GM12878 (cell line): ENCODE measurements around the gene ETNK2. TPM values are rescaled to one million over a fixed set of nuclear protein-coding genes. Genes with fewer than 3 reads are reported as not detected.

ENCODE experiments used
- BCL11A ChIP-seq: IDR thresholded peaks from 2 replicates; pipeline ENCODE4 v1.6.1; 2011; ENCODE audit warnings: low read depth, low read length
- ESRRA ChIP-seq: IDR thresholded peaks from 2 replicates; pipeline ENCODE4 v1.6.1; 2012; ENCODE audit warnings: mild to moderate bottlenecking, low read length, improper control_type of control experiment
- IRF4 ChIP-seq: IDR thresholded peaks from 2 replicates; pipeline ENCODE4 v1.6.1; 2011; ENCODE audit warnings: low read depth, low read length
- MTA2 ChIP-seq: fragments of 450-650 bp; IDR thresholded peaks from 2 replicates; pipeline ENCODE4 v1.6.1; 2016; ENCODE audit warnings: low read depth, mild to moderate bottlenecking, moderate library complexity
- PAX8 ChIP-seq: fragments of 450-650 bp; IDR thresholded peaks from 2 replicates; pipeline ENCODE4 v1.6.1; 2017; ENCODE audit warnings: mild to moderate bottlenecking, moderate library complexity
- RUNX3 ChIP-seq: IDR thresholded peaks from 2 replicates; pipeline ENCODE4 v1.6.1; 2012; ENCODE audit warnings: low read length, inconsistent platforms
- SIN3A ChIP-seq: IDR thresholded peaks from 2 replicates; pipeline ENCODE4 v1.6.1; 2012; ENCODE audit warnings: low read depth, low read length, improper control_type of control experiment
- TCF3 ChIP-seq: IDR thresholded peaks from 2 replicates; pipeline ENCODE4 v1.6.1; 2012; ENCODE audit warnings: low read depth, mild to moderate bottlenecking, low read length, borderline replicate concordance; ENCODE audit not compliant: insufficient read depth
- WRNIP1 ChIP-seq: IDR thresholded peaks from 2 replicates; pipeline ENCODE4 v1.6.1; 2011; ENCODE audit warnings: low read depth, low read length, improper control_type of control experiment, borderline replicate concordance
- polyA plus RNA-seq, 11 experiments: library from polyadenylated mRNA; depleted of rRNA in 4 of 11; unstranded in 6 of 11; stranded (reverse) in 5 of 11; fragments of >200 nt; fragmentation: Nextera tagmentation in 4 of 11; fragmentation: Illumina TruSeq in 1 of 11; extraction: Ambion mirVana in 4 of 11; extraction: Trizol in 1 of 11; gene quantifications; 1 replicate in 1 of 11; 2 replicates in 10 of 11; pipeline versions ENCODE4 v1.2.1 to v1.2.3, GENCODE V29; 2011 to 2016; ENCODE audit warnings: inconsistent platforms in 2 of 11, missing spikeins in 2 of 11, low read depth in 1 of 11
- total RNA-seq, 4 experiments: library from RNA; depleted of rRNA in 3 of 4; stranded (reverse); fragments of >200 nt in 3 of 4; fragmentation: Illumina TruSeq in 1 of 4; extraction: Trizol in 1 of 4; gene quantifications; 2 replicates each; pipeline versions ENCODE4 v1.2.1 to v1.2.3, GENCODE V29; 2013 to 2021
- TF ChIP-seq, protein P1 (sequence below): fragments of 450-650 bp; IDR thresholded peaks from 2 replicates; pipeline ENCODE4 v1.6.1; 2017; ENCODE audit warnings: mild to moderate bottlenecking, moderate library complexity

ETNK2 gene
- total and polyA plus RNA-seq, 10 of the 15 experiments (the other 5 are each of a cell fraction or from before 2014, with no cell fraction given) = 0.14 TPM; not detected in 9

DNA sequence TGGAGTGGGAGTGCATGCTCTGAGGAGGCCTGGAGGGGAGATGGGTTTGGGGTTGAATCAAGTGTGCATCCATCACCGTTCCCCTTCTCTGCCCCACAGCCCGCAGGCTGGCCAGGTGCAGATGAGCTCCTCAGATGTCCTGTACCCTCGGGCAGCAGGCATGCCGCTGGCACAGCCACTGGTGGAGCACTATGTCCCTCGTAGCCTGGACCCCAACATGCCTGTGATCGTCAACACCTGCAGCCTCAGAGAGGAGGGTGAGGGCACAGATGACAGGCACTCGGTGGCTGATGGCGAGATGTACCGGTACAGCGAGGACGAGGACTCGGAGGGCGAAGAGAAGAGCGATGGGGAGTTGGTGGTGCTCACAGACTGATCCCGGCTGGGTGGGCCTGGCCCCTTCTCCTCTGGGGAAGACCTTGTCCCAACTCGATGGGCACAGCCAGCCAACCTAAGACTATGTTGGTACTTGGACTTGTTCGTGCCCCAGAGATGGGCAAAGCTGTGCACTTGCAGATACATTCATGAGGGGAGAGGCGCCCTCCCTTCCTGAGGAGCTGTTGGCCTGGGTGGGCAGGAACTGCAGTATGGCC lies 26.0 kb downstream of the ETNK2 start (continued):
- no peak for TF ChIP-seq BCL11A
- no peak for TF ChIP-seq SIN3A
- TF ChIP-seq, protein P1, sequence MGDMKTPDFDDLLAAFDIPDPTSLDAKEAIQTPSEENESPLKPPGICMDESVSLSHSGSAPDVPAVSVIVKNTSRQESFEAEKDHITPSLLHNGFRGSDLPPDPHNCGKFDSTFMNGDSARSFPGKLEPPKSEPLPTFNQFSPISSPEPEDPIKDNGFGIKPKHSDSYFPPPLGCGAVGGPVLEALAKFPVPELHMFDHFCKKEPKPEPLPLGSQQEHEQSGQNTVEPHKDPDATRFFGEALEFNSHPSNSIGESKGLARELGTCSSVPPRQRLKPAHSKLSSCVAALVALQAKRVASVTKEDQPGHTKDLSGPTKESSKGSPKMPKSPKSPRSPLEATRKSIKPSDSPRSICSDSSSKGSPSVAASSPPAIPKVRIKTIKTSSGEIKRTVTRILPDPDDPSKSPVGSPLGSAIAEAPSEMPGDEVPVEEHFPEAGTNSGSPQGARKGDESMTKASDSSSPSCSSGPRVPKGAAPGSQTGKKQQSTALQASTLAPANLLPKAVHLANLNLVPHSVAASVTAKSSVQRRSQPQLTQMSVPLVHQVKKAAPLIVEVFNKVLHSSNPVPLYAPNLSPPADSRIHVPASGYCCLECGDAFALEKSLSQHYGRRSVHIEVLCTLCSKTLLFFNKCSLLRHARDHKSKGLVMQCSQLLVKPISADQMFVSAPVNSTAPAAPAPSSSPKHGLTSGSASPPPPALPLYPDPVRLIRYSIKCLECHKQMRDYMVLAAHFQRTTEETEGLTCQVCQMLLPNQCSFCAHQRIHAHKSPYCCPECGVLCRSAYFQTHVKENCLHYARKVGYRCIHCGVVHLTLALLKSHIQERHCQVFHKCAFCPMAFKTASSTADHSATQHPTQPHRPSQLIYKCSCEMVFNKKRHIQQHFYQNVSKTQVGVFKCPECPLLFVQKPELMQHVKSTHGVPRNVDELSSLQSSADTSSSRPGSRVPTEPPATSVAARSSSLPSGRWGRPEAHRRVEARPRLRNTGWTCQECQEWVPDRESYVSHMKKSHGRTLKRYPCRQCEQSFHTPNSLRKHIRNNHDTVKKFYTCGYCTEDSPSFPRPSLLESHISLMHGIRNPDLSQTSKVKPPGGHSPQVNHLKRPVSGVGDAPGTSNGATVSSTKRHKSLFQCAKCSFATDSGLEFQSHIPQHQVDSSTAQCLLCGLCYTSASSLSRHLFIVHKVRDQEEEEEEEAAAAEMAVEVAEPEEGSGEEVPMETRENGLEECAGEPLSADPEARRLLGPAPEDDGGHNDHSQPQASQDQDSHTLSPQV = no peak
- no peak for TF ChIP-seq MTA2
- no peak for TF ChIP-seq WRNIP1
- TF ChIP-seq RUNX3 = no peak
- TF ChIP-seq IRF4 = no peak
- no peak for TF ChIP-seq TCF3
- no peak for TF ChIP-seq PAX8
- TF ChIP-seq ESRRA = no peak
- TF ChIP-seq, all 136 proteins: peak for 0
